ENCODE measurements around the gene SRMS.

SRMS gene

DNA sequence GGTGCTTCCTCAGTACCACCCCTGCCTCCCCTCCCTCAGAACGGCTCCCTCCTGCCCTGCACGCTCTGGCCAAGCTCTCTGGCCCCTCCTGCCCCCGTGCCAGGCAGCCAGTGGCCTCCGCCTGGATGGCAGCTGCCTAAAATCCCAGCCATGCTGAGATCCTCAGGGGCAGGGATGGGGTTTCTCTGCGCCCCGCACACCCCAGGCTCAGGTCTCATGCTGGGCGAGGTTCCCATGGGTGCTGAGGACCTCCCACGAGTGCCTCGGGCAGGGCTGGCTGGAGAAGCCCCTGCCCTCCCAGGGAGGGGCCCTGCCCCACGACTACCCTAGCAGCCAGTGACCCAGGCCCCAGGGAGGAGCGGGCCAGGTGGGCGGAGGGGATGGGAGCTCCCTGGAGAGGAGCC lies 13.1 kb downstream of the SRMS start:
- Histone ChIP-seq H3K4me1 (ENCODE audit: control insufficient read depth, insufficient read depth, low read length, unreplicated experiment) (peaks cover 15% of the 10 kb centered on the region), H3K27me3 (ENCODE audit: insufficient read depth, low read length) (no peaks in the 10 kb centered on the region; the same call in 1 of the 2 replicates), H3K4me3 (ENCODE audit: low read depth, low read length) (no peak overlapping the region), H3K27ac (ENCODE audit: low read depth, low read length) (no peak overlapping the region), H3K36me3 (ENCODE audit: insufficient read depth, low read length) (no peaks in the 10 kb centered on the region), H3K79me2 (ENCODE audit: control insufficient read depth, insufficient read depth, low read length, unreplicated experiment) (no peaks in the 10 kb centered on the region), H2AFZ (ENCODE audit: low read length, unreplicated experiment) (no peak overlapping the region)

GRCh38 chr20:63533871-63534393 lies 13.6 kb downstream of the SRMS start:
- no peak overlapping the region for H2AFZ ChIP-seq (ENCODE audit: low read length, unreplicated experiment)
- no peaks in the 10 kb centered on the region; the same call in 1 of the 2 replicates for H3K27me3 ChIP-seq (ENCODE audit: insufficient read depth, low read length)
- H3K27ac ChIP-seq (ENCODE audit: low read depth, low read length): no peak overlapping the region
- no peak overlapping the region for H3K4me3 ChIP-seq (ENCODE audit: low read depth, low read length)
- H3K79me2 ChIP-seq (ENCODE audit: control insufficient read depth, insufficient read depth, low read length, unreplicated experiment): no peaks in the 10 kb centered on the region
- H3K36me3 ChIP-seq (ENCODE audit: insufficient read depth, low read length): no peaks in the 10 kb centered on the region
- H3K4me1 ChIP-seq (ENCODE audit: control insufficient read depth, insufficient read depth, low read length, unreplicated experiment): peaks cover 15% of the 10 kb centered on the region

- H2AFZ ChIP-seq (ENCODE audit: low read length, unreplicated experiment): no peak overlapping the region
- H3K4me3 ChIP-seq (ENCODE audit: low read depth, low read length): no peak overlapping the region
- H3K4me1 ChIP-seq (ENCODE audit: control insufficient read depth, insufficient read depth, low read length, unreplicated experiment): peaks cover 15% of the 10 kb centered on the region
- H3K79me2 ChIP-seq (ENCODE audit: control insufficient read depth, insufficient read depth, low read length, unreplicated experiment): no peaks in the 10 kb centered on the region
- H3K27ac ChIP-seq (ENCODE audit: low read depth, low read length): no peak overlapping the region
- no peaks in the 10 kb centered on the region; the same call in 1 of the 2 replicates for H3K27me3 ChIP-seq (ENCODE audit: insufficient read depth, low read length)
- no peaks in the 10 kb centered on the region for H3K36me3 ChIP-seq (ENCODE audit: insufficient read depth, low read length)
Observed at GRCh38 chr20:63533388-63533787, 14.2 kb downstream of the SRMS start.

GRCh38 chr20:63532449-63532971 lies 15.0 kb downstream of the SRMS start:
- H3K4me3 ChIP-seq (ENCODE audit: low read depth, low read length): no peak overlapping the region
- H3K36me3 ChIP-seq (ENCODE audit: insufficient read depth, low read length): no peaks in the 10 kb centered on the region
- peaks cover 15% of the 10 kb centered on the region for H3K4me1 ChIP-seq (ENCODE audit: control insufficient read depth, insufficient read depth, low read length, unreplicated experiment)
- no peaks in the 10 kb centered on the region for H3K79me2 ChIP-seq (ENCODE audit: control insufficient read depth, insufficient read depth, low read length, unreplicated experiment)
- no peak overlapping the region for H3K27ac ChIP-seq (ENCODE audit: low read depth, low read length)
- no peaks in the 10 kb centered on the region; the same call in 1 of the 2 replicates for H3K27me3 ChIP-seq (ENCODE audit: insufficient read depth, low read length)
- H2AFZ ChIP-seq (ENCODE audit: low read length, unreplicated experiment): no peak overlapping the region

- Histone ChIP-seq H3K36me3 (ENCODE audit: insufficient read depth, low read length) (no peaks in the 10 kb centered on the region), H3K79me2 (ENCODE audit: control insufficient read depth, insufficient read depth, low read length, unreplicated experiment) (no peaks in the 10 kb centered on the region), H3K27me3 (ENCODE audit: insufficient read depth, low read length) (no peaks in the 10 kb centered on the region; the same call in 1 of the 2 replicates), H2AFZ (ENCODE audit: low read length, unreplicated experiment) (no peak overlapping the region), H3K4me3 (ENCODE audit: low read depth, low read length) (no peak overlapping the region), H3K4me1 (ENCODE audit: control insufficient read depth, insufficient read depth, low read length, unreplicated experiment) (peaks cover 8% of the 10 kb centered on the region), H3K27ac (ENCODE audit: low read depth, low read length) (no peak overlapping the region)
Observed at GRCh38 chr20:63531686-63532448, 15.7 kb downstream of the SRMS start.

DNA sequence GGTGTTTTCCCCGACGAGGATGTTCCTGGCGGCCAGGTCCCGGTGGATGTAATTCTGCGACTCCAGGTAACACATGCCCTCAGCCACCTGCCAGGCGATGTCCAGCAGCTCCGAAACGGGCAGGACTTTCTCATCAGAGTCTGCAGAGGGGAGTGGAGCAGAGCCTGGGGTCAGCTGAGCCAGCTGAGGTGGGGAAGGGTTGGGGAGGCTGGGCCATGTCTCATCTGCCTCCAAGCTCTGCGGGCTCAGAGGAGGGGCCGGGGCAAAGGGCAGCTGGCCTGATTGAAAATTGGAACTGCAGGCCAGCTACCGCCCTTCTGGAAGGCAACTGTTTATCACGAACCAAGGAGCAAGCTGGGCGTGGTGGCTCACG lies 16.8 kb downstream of the SRMS start:
- no peaks in the 10 kb centered on the region for H3K4me1 ChIP-seq (ENCODE audit: control insufficient read depth, insufficient read depth, low read length, unreplicated experiment)
- no peak overlapping the region for H3K4me3 ChIP-seq (ENCODE audit: low read depth, low read length)
- no peaks in the 10 kb centered on the region for H3K36me3 ChIP-seq (ENCODE audit: insufficient read depth, low read length)
- H3K27me3 ChIP-seq (ENCODE audit: insufficient read depth, low read length): no peaks in the 10 kb centered on the region; the same call in 1 of the 2 replicates
- H3K27ac ChIP-seq (ENCODE audit: low read depth, low read length): no peak overlapping the region
- no peak overlapping the region for H2AFZ ChIP-seq (ENCODE audit: low read length, unreplicated experiment)
- H3K79me2 ChIP-seq (ENCODE audit: control insufficient read depth, insufficient read depth, low read length, unreplicated experiment): no peaks in the 10 kb centered on the region

DNA sequence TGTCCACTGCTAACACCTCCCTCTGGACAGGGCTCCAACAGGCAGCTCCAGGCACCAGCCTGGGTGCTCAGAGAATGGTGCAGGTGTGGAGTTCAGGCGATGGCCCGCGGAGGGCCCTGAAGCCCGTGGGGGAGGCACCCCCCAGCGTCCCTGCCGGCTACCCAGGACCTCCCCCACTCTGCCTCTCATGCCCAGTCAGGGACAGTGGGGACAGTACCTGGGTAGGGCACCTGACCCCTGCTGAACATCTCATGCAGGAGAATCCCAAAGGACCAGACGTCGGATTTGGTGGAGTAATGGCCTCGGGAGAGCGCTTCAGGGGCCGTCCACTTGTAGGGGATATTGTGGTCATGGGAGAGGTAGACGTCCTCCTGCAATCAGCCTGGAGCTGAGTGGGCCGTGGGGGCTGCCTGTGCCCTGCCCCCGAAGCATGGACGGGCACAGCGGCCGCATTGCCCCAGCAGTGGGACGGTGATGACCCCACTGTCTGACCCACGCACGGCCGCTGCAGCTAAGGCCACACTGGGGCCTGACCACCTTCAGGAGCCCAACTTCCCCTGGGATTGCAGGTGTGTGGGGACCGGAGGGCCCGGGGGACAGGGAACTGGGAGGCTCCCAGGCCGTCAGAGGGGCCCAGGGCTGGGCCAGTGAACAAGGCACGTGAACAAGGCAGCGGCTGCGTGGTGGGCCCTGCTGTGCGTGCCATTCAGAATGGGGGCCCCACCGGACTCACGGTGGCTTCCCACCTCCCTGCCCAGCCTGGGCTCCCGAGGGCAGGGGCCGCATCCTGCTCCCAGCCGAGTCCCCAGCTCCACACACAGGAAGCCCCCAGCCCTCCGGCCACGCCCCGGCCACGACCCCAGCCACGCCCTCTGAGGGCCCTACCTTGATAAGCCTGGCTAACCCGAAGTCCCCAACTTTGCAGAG lies 17.4 kb downstream of the SRMS start:
- H3K36me3 ChIP-seq (ENCODE audit: insufficient read depth, low read length): no peaks in the 10 kb centered on the region
- no peak overlapping the region for H3K27ac ChIP-seq (ENCODE audit: low read depth, low read length)
- no peak overlapping the region for H3K4me3 ChIP-seq (ENCODE audit: low read depth, low read length)
- H2AFZ ChIP-seq (ENCODE audit: low read length, unreplicated experiment): no peak overlapping the region
- no peaks in the 10 kb centered on the region for H3K4me1 ChIP-seq (ENCODE audit: control insufficient read depth, insufficient read depth, low read length, unreplicated experiment)
- no peaks in the 10 kb centered on the region; the same call in 1 of the 2 replicates for H3K27me3 ChIP-seq (ENCODE audit: insufficient read depth, low read length)
- no peaks in the 10 kb centered on the region for H3K79me2 ChIP-seq (ENCODE audit: control insufficient read depth, insufficient read depth, low read length, unreplicated experiment)

DNA sequence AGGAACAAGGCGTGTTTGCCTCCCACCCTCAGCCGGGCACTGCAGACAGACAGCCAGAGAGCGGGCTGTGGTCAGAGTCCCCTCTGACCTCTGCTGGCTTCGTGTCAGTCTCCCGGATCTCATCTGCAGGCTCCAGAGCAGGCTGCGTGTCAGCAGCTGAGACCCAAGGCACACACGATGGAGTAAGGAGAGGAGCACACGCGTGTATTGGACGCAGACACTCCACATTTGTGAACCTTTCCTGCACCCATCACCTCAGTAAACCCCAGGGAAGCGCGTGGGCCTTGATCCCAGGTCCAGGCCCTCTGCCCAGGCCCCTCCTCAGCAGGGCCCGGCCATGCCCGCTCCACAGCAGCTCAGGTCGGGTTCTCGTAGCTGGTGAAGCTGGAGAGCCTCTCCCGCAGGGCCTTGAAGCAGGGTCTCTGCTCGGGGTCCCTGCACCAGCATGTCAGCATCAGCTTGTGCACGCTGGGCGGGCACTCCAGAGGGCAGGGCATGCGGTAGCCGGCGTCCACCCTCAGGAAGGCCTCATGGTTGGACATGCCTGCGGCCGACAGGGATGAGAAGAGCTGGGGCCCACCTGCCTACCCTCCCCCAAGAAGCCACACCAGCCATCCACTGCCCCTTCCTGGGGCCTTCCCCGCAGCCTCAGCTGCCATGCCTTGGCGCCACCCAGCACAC lies 18.2 kb downstream of the SRMS start:
- H2AFZ ChIP-seq (ENCODE audit: low read length, unreplicated experiment): no peak overlapping the region
- H3K27me3 ChIP-seq (ENCODE audit: insufficient read depth, low read length): no peaks in the 10 kb centered on the region
- no peaks in the 10 kb centered on the region for H3K4me1 ChIP-seq (ENCODE audit: control insufficient read depth, insufficient read depth, low read length, unreplicated experiment)
- no peaks in the 10 kb centered on the region for H3K79me2 ChIP-seq (ENCODE audit: control insufficient read depth, insufficient read depth, low read length, unreplicated experiment)
- H3K27ac ChIP-seq (ENCODE audit: low read depth, low read length): no peak overlapping the region
- H3K36me3 ChIP-seq (ENCODE audit: insufficient read depth, low read length): no peaks in the 10 kb centered on the region
- H3K4me3 ChIP-seq (ENCODE audit: low read depth, low read length): no peak overlapping the region

GRCh38 chr20:63527184-63527583 lies 20.4 kb downstream of the SRMS start:
- Histone ChIP-seq H3K79me2 (ENCODE audit: control insufficient read depth, insufficient read depth, low read length, unreplicated experiment) (peaks cover 5% of the 10 kb centered on the region), H3K4me1 (ENCODE audit: control insufficient read depth, insufficient read depth, low read length, unreplicated experiment) (peaks cover under 1% of the 10 kb centered on the region), H3K27ac (ENCODE audit: low read depth, low read length) (no peak overlapping the region), H3K27me3 (ENCODE audit: insufficient read depth, low read length) (no peaks in the 10 kb centered on the region), H2AFZ (ENCODE audit: low read length, unreplicated experiment) (no peak overlapping the region), H3K4me3 (ENCODE audit: low read depth, low read length) (no peak overlapping the region), H3K36me3 (ENCODE audit: insufficient read depth, low read length) (peaks cover 16% of the 10 kb centered on the region)

- H3K27me3 ChIP-seq (ENCODE audit: insufficient read depth, low read length): no peaks in the 10 kb centered on the region
- H3K27ac ChIP-seq (ENCODE audit: low read depth, low read length): no peak overlapping the region
Observed at GRCh38 chr20:63525971-63526370, 21.6 kb downstream of the SRMS start.

More at GRCh38 chr20:63525971-63526370, 21.6 kb downstream of the SRMS start:
- Histone ChIP-seq H3K79me2 (ENCODE audit: control insufficient read depth, insufficient read depth, low read length, unreplicated experiment) (peaks cover 16% of the 10 kb centered on the region), H3K4me3 (ENCODE audit: low read depth, low read length) (no peak overlapping the region), H3K4me1 (ENCODE audit: control insufficient read depth, insufficient read depth, low read length, unreplicated experiment) (peaks cover 4% of the 10 kb centered on the region), H2AFZ (ENCODE audit: low read length, unreplicated experiment) (no peak overlapping the region), H3K36me3 (ENCODE audit: insufficient read depth, low read length) (peaks cover 19% of the 10 kb centered on the region)
